Epithelial cell of esophagus (primary cell): Measurements from ENCODE around the gene GRM7.
A peak's percentile ranks its signal among the peaks of the same experiment; 100 is the strongest.

Source experiments
- DNase-seq: peaks from one replicate; pipeline ENCODE4 v3.0.0; 2010; ENCODE audit warnings: low read depth
- H3K4me3 ChIP-seq: 2 replicates; pipeline ENCODE4 v1.5.1; 2011; ENCODE audit warnings: mild to moderate bottlenecking, low read length, control low read depth
- CTCF ChIP-seq: IDR thresholded peaks from 2 replicates; pipeline ENCODE4 v1.5.1; 2011; ENCODE audit warnings: low read depth, mild to moderate bottlenecking, low read length, control low read depth, inconsistent platforms; ENCODE audit not compliant: insufficient read depth; ENCODE audit errors: missing control alignments

The GRM7 gene

GRCh38 chr3:7211740-7212139 is 350.8 kb downstream of the GRM7 start:
- no peak overlapping the region for H3K4me3 ChIP-seq
- no peak for TF ChIP-seq CTCF
- no peak for DNase-seq

GRCh38 chr3:7215706-7216105 is 354.8 kb downstream of the GRM7 start:
- H3K4me3 ChIP-seq = no peak overlapping the region
- no peak for DNase-seq
- no peak for TF ChIP-seq CTCF

- H3K4me3 ChIP-seq = no peak overlapping the region
- no peak for TF ChIP-seq CTCF
- DNase-seq = no peak
These were observed 365.5 kb downstream of the GRM7 start for GRCh38 chr3:7226393-7226792.

GRCh38 chr3:7238565-7239295 is 377.8 kb downstream of the GRM7 start:
- H3K4me3 ChIP-seq = no peak overlapping the region
- DNase-seq = no peak
- no peak for TF ChIP-seq CTCF

GRCh38 chr3:7241584-7242302 is 380.8 kb downstream of the GRM7 start:
- no peak for DNase-seq

GRCh38 chr3:7242303-7242635 is 381.4 kb downstream of the GRM7 start:
- no peak overlapping the region for H3K4me3 ChIP-seq
- no peak for DNase-seq
- TF ChIP-seq CTCF = no peak

More at GRCh38 chr3:7241584-7242302, 380.8 kb downstream of the GRM7 start:
- no peak overlapping the region for H3K4me3 ChIP-seq
- no peak for TF ChIP-seq CTCF

- TF ChIP-seq CTCF = no peak
- H3K4me3 ChIP-seq = no peak overlapping the region
- DNase-seq = peak; percentile 1
These were observed 388.7 kb downstream of the GRM7 start for GRCh38 chr3:7249493-7250076.
